Measurements from ENCODE around the gene RNF227. TPM values are rescaled to one million over a fixed set of nuclear protein-coding genes. Genes with fewer than 3 reads are reported as not detected.

The RNF227 gene
- total RNA-seq, 6 experiments from 2014 or later, result 0.18 to 0.70 (median 0.46) TPM

GRCh38 chr17:7909089-7909488 lies 7.0 kb downstream of the RNF227 start:
- no peak for DNase-seq
- H3K4me1 ChIP-seq, result no peaks in the 10 kb centered on the region
- H3K27ac ChIP-seq, result no peak overlapping the region
- H3K27me3 ChIP-seq, result no peaks in the 10 kb centered on the region
- intact Hi-C loops (cut with DNase I), result loop anchor here (5.0 to 10.0 kb wide), 3 partner anchors 73 to 136 kb away; no protein-coding TSS in a partner anchor
- no peak overlapping the region for H3K4me3 ChIP-seq
- no peaks in the 10 kb centered on the region for H3K36me3 ChIP-seq
- TF ChIP-seq POLR2A (IDR thresholded peaks at IDR 0.05) (no peak), CTCF (IDR thresholded peaks at IDR 0.05) (no peak)
- no CpG with 5 or more reads among the region's 29 CpGs for WGBS (ENCODE audit: insufficient coverage, low coverage, low lambda C conversion rate, missing lambda C conversion rate)
- peak in 1 of 4 donors; percentile 4 for ATAC-seq
- no peaks in the 10 kb centered on the region for H3K9me3 ChIP-seq

- intact Hi-C loops (cut with DNase I), result loop anchor here in 1 of 2 donors (10.0 kb wide), 2 partner anchors 79 to 141 kb away; no protein-coding TSS in a partner anchor
- H3K36me3 ChIP-seq, result peaks cover 0 to 4% (median 0%) of the 10 kb centered on the region in 4 donors
- 84% methylated on average over 17 of the region's 22 CpGs for WGBS (ENCODE audit: insufficient coverage, low coverage, low lambda C conversion rate, missing lambda C conversion rate)
- no peaks in the 10 kb centered on the region for H3K27me3 ChIP-seq
- TF ChIP-seq POLR2A (IDR thresholded peaks at IDR 0.05), result no peak
- TF ChIP-seq CTCF (IDR thresholded peaks at IDR 0.05), result no peak
- DNase-seq (no peak), ATAC-seq (no peak)
- H3K27ac ChIP-seq, result no peak overlapping the region
- H3K9me3 ChIP-seq, result no peaks in the 10 kb centered on the region
- no peaks in the 10 kb centered on the region for H3K4me1 ChIP-seq
- no peak overlapping the region for H3K4me3 ChIP-seq
Observed at GRCh38 chr17:7903154-7904103, 12.7 kb downstream of the RNF227 start.

- WGBS (ENCODE audit: insufficient coverage, low coverage, low lambda C conversion rate, missing lambda C conversion rate), result 13% methylated on average over 6 of the region's 6 CpGs
- H3K36me3 ChIP-seq, result peaks cover 0 to 17% (median 2%) of the 10 kb centered on the region in 4 donors
- intact Hi-C loops (cut with DNase I), result loop anchor here in 1 of 2 donors (5.0 kb wide), 1 partner anchor 35 kb away; no protein-coding TSS in a partner anchor
- peak in 1 of 3 donors; percentile 53 for DNase-seq
- no peaks in the 10 kb centered on the region for H3K9me3 ChIP-seq
- peaks cover 0 to 6% (median 0%) of the 10 kb centered on the region in 4 donors for H3K4me1 ChIP-seq
- H3K27me3 ChIP-seq, result no peaks in the 10 kb centered on the region
- no peak for TF ChIP-seq POLR2A (IDR thresholded peaks at IDR 0.05)
- TF ChIP-seq CTCF (IDR thresholded peaks at IDR 0.05), result peak; percentile 65 to 90 (median 70)
- no peak overlapping the region for H3K4me3 ChIP-seq
- no peak overlapping the region for H3K27ac ChIP-seq
- peak; percentile 88 to 98 (median 94) for ATAC-seq
Observed at GRCh38 chr17:7897773-7898172, 18.3 kb downstream of the RNF227 start.

- DNase-seq, result no peak
- H3K9me3 ChIP-seq, result no peaks in the 10 kb centered on the region
- H3K27ac ChIP-seq, result no peak overlapping the region
- no peak for TF ChIP-seq CTCF (IDR thresholded peaks at IDR 0.05)
- no peak for TF ChIP-seq POLR2A (IDR thresholded peaks at IDR 0.05)
- ATAC-seq, result no peak
- H3K27me3 ChIP-seq, result no peaks in the 10 kb centered on the region
- peaks cover 0 to 6% (median 0%) of the 10 kb centered on the region in 4 donors for H3K4me1 ChIP-seq
- WGBS (ENCODE audit: insufficient coverage, low coverage, low lambda C conversion rate, missing lambda C conversion rate), result 74% methylated on average over 13 of the region's 13 CpGs
- no peak overlapping the region for H3K4me3 ChIP-seq
- H3K36me3 ChIP-seq, result peaks cover 0 to 17% (median 2%) of the 10 kb centered on the region in 4 donors
- intact Hi-C loops (cut with DNase I), result loop anchor here in 1 of 2 donors (5.0 kb wide), 1 partner anchor 35 kb away; no protein-coding TSS in a partner anchor
Observed at GRCh38 chr17:7897090-7897489, 19.0 kb downstream of the RNF227 start.
